Endodermal cell (in vitro differentiated cells): ENCODE data around the gene BBOX1. TPM values are rescaled to one million over a fixed set of nuclear protein-coding genes. Genes with fewer than 3 reads are reported as not detected.

Source experiments
- DNase-seq: peaks from one replicate; pipeline ENCODE4 v3.0.0-alpha.2; 2017
- H3K27ac ChIP-seq: 2 replicates; pipeline ENCODE4 v1.5.1; 2013; ENCODE audit warnings: mild to moderate bottlenecking, low read depth, low read length, moderate library complexity
- H3K27me3 ChIP-seq: 2 replicates; pipeline ENCODE4 v1.6.1; 2013; ENCODE audit warnings: mild to moderate bottlenecking, low read length, moderate library complexity; ENCODE audit not compliant: insufficient read depth, control insufficient read depth, poor library complexity, severe bottlenecking
- H3K36me3 ChIP-seq: 2 replicates; pipeline ENCODE4 v1.7.0; 2013; ENCODE audit warnings: mild to moderate bottlenecking, low read length, moderate library complexity; ENCODE audit not compliant: control insufficient read depth, insufficient read depth
- H3K4me1 ChIP-seq: one replicate; pipeline ENCODE4 v1.7.0; 2013; ENCODE audit warnings: low read length; ENCODE audit not compliant: control insufficient read depth, insufficient read depth
- H3K4me3 ChIP-seq: 2 replicates; pipeline ENCODE4 v1.5.1; 2013; ENCODE audit warnings: mild to moderate bottlenecking, low read length, moderate library complexity
- H3K9ac ChIP-seq: 2 replicates; pipeline ENCODE4 v1.6.1; 2013; ENCODE audit warnings: mild to moderate bottlenecking, low read length, moderate library complexity; ENCODE audit not compliant: poor library complexity, severe bottlenecking; ENCODE audit errors: extremely low read depth
- H3K9me3 ChIP-seq: 2 replicates; pipeline ENCODE4 v1.6.1; 2013; ENCODE audit warnings: mild to moderate bottlenecking, low read length, moderate library complexity; ENCODE audit not compliant: control insufficient read depth
- H3K27ac Mint-ChIP-seq: 2 replicates; pipeline ENCODE4 v1.8.0; 2020; ENCODE audit warnings: mixed read lengths
- H3K27me3 Mint-ChIP-seq: 2 replicates; pipeline ENCODE4 v1.8.0; 2021; ENCODE audit warnings: mild to moderate bottlenecking, mixed read lengths; ENCODE audit not compliant: insufficient read depth
- H3K36me3 Mint-ChIP-seq: 2 replicates; pipeline ENCODE4 v1.8.0; 2020; ENCODE audit warnings: low read depth, mixed read lengths
- H3K4me1 Mint-ChIP-seq: 2 replicates; pipeline ENCODE4 v1.8.0; 2020; ENCODE audit warnings: mixed read lengths
- H3K4me3 Mint-ChIP-seq: 2 replicates; pipeline ENCODE4 v1.8.0; 2020; ENCODE audit warnings: mild to moderate bottlenecking, moderate library complexity, mixed read lengths
- H3K9me3 Mint-ChIP-seq: 2 replicates; pipeline ENCODE4 v1.8.0; 2020; ENCODE audit warnings: mild to moderate bottlenecking, mixed read lengths
- WGBS, 2 experiments: methylation state at CpG; one replicate each; pipeline versions ENCODE4 v1.1.5 to v1.1.7; 2013; ENCODE audit warnings: missing lambda C conversion rate in 2 of 2, mixed read lengths in 1 of 2; ENCODE audit not compliant: insufficient coverage in 1 of 2, insufficient read length in 1 of 2; 5-methylcytosine and 5-hydroxymethylcytosine counted together
- total RNA-seq, 2 donors: library from RNA; stranded (reverse); fragmentation: NEBNext Ultra II Directional in 1 of 2; extraction: Animal tissue kit (Norgen Biotek cat#: 25700) in 1 of 2; gene quantifications; 2 replicates in 1 of 2; 3 replicates in 1 of 2; pipeline ENCODE4 v1.2.1, GENCODE V29; 2021
- TF ChIP-seq, protein P1 (sequence below): fragments of 200-600 bp; sonication (generic); conservative IDR thresholded peaks from 2 replicates; pipeline ENCODE4 v1.5.0; 2021; ENCODE audit warnings: antibody characterized with exemption, mild to moderate bottlenecking

Gene BBOX1
- total RNA-seq, 2 donors from 2014 or later, result not detected

DNA sequence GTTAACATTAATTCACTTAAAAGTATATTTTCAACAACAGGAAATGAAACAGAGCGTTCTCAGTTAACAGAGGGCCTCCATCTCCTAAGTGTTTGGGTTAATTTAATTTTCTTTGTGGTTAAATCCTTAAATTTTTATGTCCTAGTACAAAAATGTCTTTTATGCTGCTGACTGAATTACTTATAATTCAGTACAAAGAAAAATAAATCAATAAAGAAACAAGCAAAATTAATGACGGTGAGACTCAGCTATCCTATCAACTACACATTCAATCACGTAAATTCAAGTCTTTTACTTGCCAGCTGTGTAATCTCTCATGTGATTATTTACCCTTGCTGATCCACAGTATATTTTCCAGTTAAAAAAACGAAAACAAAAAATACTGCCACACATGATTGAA lies 81.4 kb downstream of the BBOX1 start:
- Mint-ChIP-seq H3K27ac (no peak overlapping the region), H3K4me3 (no peak overlapping the region), H3K9me3 (no peaks in the 10 kb centered on the region), H3K27me3 (no peaks in the 10 kb centered on the region), H3K4me1 (no peaks in the 10 kb centered on the region), H3K36me3 (peaks cover under 1% of the 10 kb centered on the region)
- WGBS, 2 experiments, result 79 to 91% methylated on average over 2 to 4 of the region's 4 CpGs
- TF ChIP-seq, protein P1, sequence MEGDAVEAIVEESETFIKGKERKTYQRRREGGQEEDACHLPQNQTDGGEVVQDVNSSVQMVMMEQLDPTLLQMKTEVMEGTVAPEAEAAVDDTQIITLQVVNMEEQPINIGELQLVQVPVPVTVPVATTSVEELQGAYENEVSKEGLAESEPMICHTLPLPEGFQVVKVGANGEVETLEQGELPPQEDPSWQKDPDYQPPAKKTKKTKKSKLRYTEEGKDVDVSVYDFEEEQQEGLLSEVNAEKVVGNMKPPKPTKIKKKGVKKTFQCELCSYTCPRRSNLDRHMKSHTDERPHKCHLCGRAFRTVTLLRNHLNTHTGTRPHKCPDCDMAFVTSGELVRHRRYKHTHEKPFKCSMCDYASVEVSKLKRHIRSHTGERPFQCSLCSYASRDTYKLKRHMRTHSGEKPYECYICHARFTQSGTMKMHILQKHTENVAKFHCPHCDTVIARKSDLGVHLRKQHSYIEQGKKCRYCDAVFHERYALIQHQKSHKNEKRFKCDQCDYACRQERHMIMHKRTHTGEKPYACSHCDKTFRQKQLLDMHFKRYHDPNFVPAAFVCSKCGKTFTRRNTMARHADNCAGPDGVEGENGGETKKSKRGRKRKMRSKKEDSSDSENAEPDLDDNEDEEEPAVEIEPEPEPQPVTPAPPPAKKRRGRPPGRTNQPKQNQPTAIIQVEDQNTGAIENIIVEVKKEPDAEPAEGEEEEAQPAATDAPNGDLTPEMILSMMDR, result no peak
- Histone ChIP-seq H3K4me1 (no peaks in the 10 kb centered on the region), H3K27me3 (no peaks in the 10 kb centered on the region), H3K36me3 (no peaks in the 10 kb centered on the region), H3K9ac (no peak overlapping the region), H3K9me3 (no peaks in the 10 kb centered on the region), H3K27ac (no peak overlapping the region), H3K4me3 (no peak overlapping the region)
- DNase-seq, result no peak

DNA sequence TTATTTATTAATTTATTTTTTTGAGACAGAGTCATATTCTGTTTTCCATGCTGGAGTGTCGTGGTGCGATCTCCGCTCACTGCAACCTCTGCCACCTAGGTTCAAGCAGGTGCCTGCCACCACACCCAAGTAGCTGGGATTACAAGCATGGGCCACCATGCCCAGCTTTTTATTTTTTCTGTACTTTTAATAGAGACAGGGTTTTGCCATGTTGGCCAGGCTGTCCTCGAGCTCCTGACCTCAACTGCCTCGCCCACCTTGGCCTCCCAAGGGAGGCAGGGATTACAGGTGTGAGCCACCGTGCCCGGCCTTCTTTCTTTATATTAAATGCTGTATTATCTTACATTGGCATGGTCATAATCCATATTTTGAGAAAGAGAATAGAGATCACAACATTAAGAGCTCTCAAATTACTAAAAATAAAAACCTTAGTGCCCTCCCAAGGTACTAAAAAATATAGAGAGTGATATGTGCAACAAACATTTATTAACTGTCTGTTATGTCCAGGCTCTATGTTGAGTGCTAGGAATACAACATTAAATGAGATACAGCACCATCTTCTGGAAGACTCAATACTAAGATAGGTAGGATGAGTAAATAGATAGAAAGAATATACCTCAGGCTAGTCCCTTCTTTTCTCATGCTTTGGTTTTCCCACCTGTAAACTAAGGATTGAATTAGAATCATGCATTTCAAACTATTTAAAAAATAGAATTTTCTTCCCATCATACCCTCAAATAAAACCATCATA lies 84.1 kb downstream of the BBOX1 start:
- H3K4me3 Mint-ChIP-seq, result no peak overlapping the region
- no peak for DNase-seq

DNA sequence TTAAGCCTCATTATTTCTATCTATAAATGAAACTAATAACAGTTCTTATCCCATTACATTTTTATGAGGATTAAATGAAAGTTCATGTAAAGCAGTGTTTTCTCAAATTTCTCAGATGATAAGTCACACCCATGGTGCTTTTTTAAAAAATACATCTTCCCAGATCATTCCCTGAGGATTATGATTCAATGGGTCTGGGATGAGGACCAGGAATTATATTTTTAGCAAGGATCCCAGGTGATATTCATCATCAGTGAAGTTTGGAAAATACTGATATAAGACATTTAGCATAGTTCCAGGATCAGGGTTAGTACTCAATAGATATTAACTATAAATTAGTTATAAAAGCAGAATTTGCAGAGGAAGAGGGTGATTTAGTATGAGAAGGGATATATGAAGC lies 89.1 kb downstream of the BBOX1 start:
- TF ChIP-seq, protein P1, result no peak
- Mint-ChIP-seq H3K4me1 (no peaks in the 10 kb centered on the region), H3K4me3 (no peak overlapping the region), H3K36me3 (peaks cover 6% of the 10 kb centered on the region), H3K9me3 (peaks cover 3% of the 10 kb centered on the region), H3K27me3 (no peaks in the 10 kb centered on the region), H3K27ac (no peak overlapping the region)
- no peak overlapping the region for H3K27ac ChIP-seq
- no peak overlapping the region for H3K4me3 ChIP-seq
- H3K4me1 ChIP-seq, result no peaks in the 10 kb centered on the region
- H3K27me3 ChIP-seq, result no peaks in the 10 kb centered on the region
- peaks cover 2% of the 10 kb centered on the region for H3K9me3 ChIP-seq
- no peak overlapping the region for H3K9ac ChIP-seq
- H3K36me3 ChIP-seq, result no peaks in the 10 kb centered on the region
- DNase-seq, result no peak

More for the DNA sequence above, 84.1 kb downstream of the BBOX1 start:
- Mint-ChIP-seq H3K27ac (no peak overlapping the region), H3K36me3 (peaks cover 6% of the 10 kb centered on the region), H3K4me1 (no peaks in the 10 kb centered on the region), H3K9me3 (no peaks in the 10 kb centered on the region), H3K27me3 (no peaks in the 10 kb centered on the region)
- Histone ChIP-seq H3K4me1 (no peaks in the 10 kb centered on the region), H3K27ac (no peak overlapping the region), H3K27me3 (no peaks in the 10 kb centered on the region), H3K36me3 (no peaks in the 10 kb centered on the region), H3K9me3 (no peaks in the 10 kb centered on the region), H3K4me3 (no peak overlapping the region), H3K9ac (no peak overlapping the region)
- TF ChIP-seq, protein P1, result peak; percentile 23
- 95% methylated on average over 7 of the region's 7 CpGs; no CpG with 5 or more reads in 1 of the 2 experiments for WGBS, 2 experiments
